IMR-90 (cell line): Measurements from ENCODE around the gene ZNF84. TPM values are rescaled to one million over a fixed set of nuclear protein-coding genes. Genes with fewer than 3 reads are reported as not detected.

ENCODE experiments used
- ATAC-seq: fragments of 200-7000 bp; cut with Tn5 transposase; 2 replicates; pipeline ENCODE4 v1.9.1; 2020; ENCODE audit warnings: low read depth, mild to moderate bottlenecking, moderate library complexity
- BruUV-seq: library from RNA; stranded (reverse); fragments of 400-500 nt; replicated peaks from 2 replicates; lab custom pipeline; 2021; lab: Mats Ljungman, UMichigan
- CTCF ChIA-PET: fragments of 300-600 bp; formaldehyde crosslinking; extraction: SDS; loops from one replicate; lab custom pipeline; 2021; ENCODE audit warnings: antibody characterized with exemption; lab: Yijun Ruan, JAX
- POLR2A ChIA-PET: fragments of 300-600 bp; sonication (Branson Sonifier 250); formaldehyde crosslinking; loops from one replicate; lab custom pipeline; 2022; ENCODE audit warnings: antibody characterized with exemption; ENCODE audit not compliant: unreplicated experiment; lab: Charles Lee
- DNase-seq: peaks from one replicate; pipeline ENCODE4 v3.0.0; 2013
- H2AFZ ChIP-seq: replicated peaks from 2 replicates; pipeline ENCODE3; 2013; ENCODE audit warnings: low read length, mild to moderate bottlenecking; ENCODE audit not compliant: poor library complexity
- H2AK5ac ChIP-seq: 2 replicates; pipeline ENCODE4 v1.6.1; 2013; ENCODE audit warnings: low read depth, low read length, inconsistent platforms
- H2AK9ac ChIP-seq: replicated peaks from 2 replicates; pipeline ENCODE3; 2013; ENCODE audit warnings: mild to moderate bottlenecking, low read depth, low read length, moderate library complexity; ENCODE audit not compliant: poor library complexity
- H2BK120ac ChIP-seq: 2 replicates; pipeline ENCODE4 v1.6.1; 2013; ENCODE audit warnings: low read depth, low read length, inconsistent platforms
- H2BK15ac ChIP-seq: 3 replicates; pipeline ENCODE4 v1.6.1; 2013; ENCODE audit warnings: low read depth, low read length, inconsistent platforms
- H2BK20ac ChIP-seq: 2 replicates; pipeline ENCODE4 v1.6.1; 2013; ENCODE audit warnings: low read depth, mild to moderate bottlenecking, inconsistent platforms, low read length, moderate library complexity
- H2BK5ac ChIP-seq: 2 replicates; pipeline ENCODE4 v1.6.1; 2013; ENCODE audit warnings: mild to moderate bottlenecking, low read depth, low read length, inconsistent platforms; ENCODE audit not compliant: poor library complexity, severe bottlenecking
- H3K14ac ChIP-seq: replicated peaks from 2 replicates; pipeline ENCODE4 v1.6.1; 2013; ENCODE audit warnings: low read depth, low read length, inconsistent platforms
- H3K18ac ChIP-seq: 2 replicates; pipeline ENCODE4 v1.6.1; 2013; ENCODE audit warnings: low read depth, low read length, control low read depth
- H3K23ac ChIP-seq: 2 replicates; pipeline ENCODE4 v1.6.1; 2013; ENCODE audit warnings: low read depth, low read length, inconsistent platforms
- H3K27ac ChIP-seq: 2 replicates; pipeline ENCODE4 v1.5.1; 2013; ENCODE audit warnings: mild to moderate bottlenecking, control low read depth, low read length; ENCODE audit not compliant: insufficient read depth
- H3K27me3 ChIP-seq: 2 replicates; pipeline ENCODE4 v1.6.1; 2013; ENCODE audit warnings: low read length; ENCODE audit not compliant: control insufficient read depth, insufficient read depth
- H3K36me3 ChIP-seq: 2 replicates; pipeline ENCODE4 v1.6.1; 2013; ENCODE audit warnings: low read length, mixed read lengths; ENCODE audit not compliant: control insufficient read depth, insufficient read depth
- H3K4ac ChIP-seq: 2 replicates; pipeline ENCODE4 v1.6.1; 2013; ENCODE audit warnings: low read depth, low read length, inconsistent platforms
- H3K4me1 ChIP-seq: 2 replicates; pipeline ENCODE4 v1.6.1; 2013; ENCODE audit warnings: low read length, mixed read lengths; ENCODE audit not compliant: control insufficient read depth, insufficient read depth
- H3K4me2 ChIP-seq: 2 replicates; pipeline ENCODE4 v1.6.1; 2013; ENCODE audit warnings: low read depth, mild to moderate bottlenecking, control low read depth, low read length, moderate library complexity
- H3K4me3 ChIP-seq: 2 replicates; pipeline ENCODE4 v1.5.1; 2013; ENCODE audit warnings: low read depth, mild to moderate bottlenecking, control low read depth, low read length, moderate library complexity; ENCODE audit not compliant: insufficient read depth
- H3K56ac ChIP-seq: 2 replicates; pipeline ENCODE4 v1.6.1; 2013; ENCODE audit warnings: low read length, inconsistent platforms; ENCODE audit not compliant: insufficient read depth; ENCODE audit errors: extremely low read depth
- H3K79me1 ChIP-seq, 2 experiments: 2 replicates each; pipeline ENCODE4 v1.6.1; 2013; ENCODE audit warnings: low read length in 2 of 2, inconsistent platforms in 1 of 2, low read depth in 1 of 2
- H3K9ac ChIP-seq: 2 replicates; pipeline ENCODE4 v1.6.1; 2013; ENCODE audit warnings: low read depth, low read length, control low read depth
- H3K9me1 ChIP-seq: 2 replicates; pipeline ENCODE4 v1.6.1; 2013; ENCODE audit warnings: low read length, inconsistent platforms; ENCODE audit not compliant: insufficient read depth
- H3K9me3 ChIP-seq: 2 replicates; pipeline ENCODE4 v1.6.1; 2013; ENCODE audit warnings: low read length; ENCODE audit not compliant: control insufficient read depth, insufficient read depth
- H4K20me1 ChIP-seq: 2 replicates; pipeline ENCODE4 v1.6.1; 2013; ENCODE audit warnings: low read length, inconsistent platforms; ENCODE audit not compliant: insufficient read depth
- H4K5ac ChIP-seq: 2 replicates; pipeline ENCODE4 v1.6.1; 2013; ENCODE audit warnings: mild to moderate bottlenecking, low read depth, low read length, control low read depth
- H4K8ac ChIP-seq, 2 experiments: 2 replicates each; pipeline ENCODE4 v1.6.1; 2013; ENCODE audit warnings: low read depth in 2 of 2, low read length in 2 of 2, control low read depth in 1 of 2, inconsistent platforms in 1 of 2
- H4K91ac ChIP-seq: 2 replicates; pipeline ENCODE4 v1.6.1; 2013; ENCODE audit warnings: low read depth, low read length, inconsistent platforms; ENCODE audit not compliant: insufficient read depth
- BHLHE40 ChIP-seq: fragments of 150-350 bp; IDR thresholded peaks from 2 replicates; pipeline ENCODE4 v1.6.1; 2016; ENCODE audit warnings: mild to moderate bottlenecking, low read depth, low read length
- CEBPB ChIP-seq: IDR thresholded peaks from 2 replicates; pipeline ENCODE4 v1.6.1; 2012; ENCODE audit warnings: low read depth, low read length, improper control_type of control experiment
- CHD1 ChIP-seq: IDR thresholded peaks from 2 replicates; pipeline ENCODE4 v1.6.1; 2012; ENCODE audit warnings: low read depth, low read length, improper control_type of control experiment
- FOS ChIP-seq: fragments of 150-350 bp; IDR thresholded peaks from 2 replicates; pipeline ENCODE4 v1.6.1; 2016; ENCODE audit warnings: low read depth, low read length
- MAZ ChIP-seq: IDR thresholded peaks from 2 replicates; pipeline ENCODE4 v1.6.1; 2012; ENCODE audit warnings: low read depth, mild to moderate bottlenecking, low read length, improper control_type of control experiment, moderate library complexity, borderline replicate concordance
- NFE2L2 ChIP-seq: fragments of 150-350 bp; IDR thresholded peaks from 2 replicates; pipeline ENCODE4 v1.6.1; 2016; ENCODE audit warnings: low read depth, mild to moderate bottlenecking, low read length
- SMC3 ChIP-seq: fragments of 150-350 bp; IDR thresholded peaks from 2 replicates; pipeline ENCODE4 v1.6.1; 2016; ENCODE audit warnings: low read depth, mild to moderate bottlenecking, antibody characterized with exemption, low read length, moderate library complexity
- WGBS, 2 experiments: methylation state at CpG; one replicate each; pipeline versions ENCODE4 v1.1.5 to v1.1.7; 2013; ENCODE audit warnings: missing lambda C conversion rate in 2 of 2; ENCODE audit not compliant: insufficient read length in 1 of 2; ENCODE audit errors: extremely low coverage in 2 of 2; 5-methylcytosine and 5-hydroxymethylcytosine counted together
- dilution Hi-C: fragments of 300-500 bp; cut with HindIII; formaldehyde crosslinking; loops from one replicate; pipeline ENCODE4 v1.14.3; 2018; ENCODE audit warnings: low sequenced_read_pairs; ENCODE audit not compliant: unreplicated experiment
- in situ Hi-C: fragments of 300-500 bp; cut with MboI; formaldehyde crosslinking; loops from 3 replicates; pipeline ENCODE4 v1.14.3; 2019; ENCODE audit warnings: low sequenced_read_pairs, inconsistent platforms, mixed read lengths
- intact Hi-C: fragments of 100-400 bp; cut with micrococcal nuclease; formaldehyde crosslinking; loops from 2 replicates; pipeline ENCODE4 v1.10.0; 2022
- polyA plus RNA-seq, 3 experiments: library from polyadenylated mRNA; depleted of rRNA; stranded (reverse); fragments of >200 nt; gene quantifications; 2 replicates each; pipeline ENCODE4 v1.2.3, GENCODE V29; 2012; ENCODE audit warnings: low replicate concordance in 1 of 3
- total RNA-seq: library from RNA; depleted of rRNA; stranded (reverse); fragments of >200 nt; gene quantifications from 2 replicates; pipeline ENCODE4 v1.2.3, GENCODE V29; 2012
- TF ChIP-seq, protein P1 (sequence below): conservative IDR thresholded peaks from 2 replicates; pipeline ENCODE4 v1.5.1; 2012; ENCODE audit warnings: mild to moderate bottlenecking, low read depth, low read length, improper control_type of control experiment
- TF ChIP-seq, protein P2 (sequence below): fragments of 150-350 bp; IDR thresholded peaks from 2 replicates; pipeline ENCODE4 v1.6.1; 2017; ENCODE audit warnings: mild to moderate bottlenecking, antibody characterized with exemption, low read length, low read depth

ZNF84 gene
- total and polyA plus RNA-seq, 2 of the 4 experiments (the other 2 are of a cell fraction): 14.9 to 38.5 TPM

DNA sequence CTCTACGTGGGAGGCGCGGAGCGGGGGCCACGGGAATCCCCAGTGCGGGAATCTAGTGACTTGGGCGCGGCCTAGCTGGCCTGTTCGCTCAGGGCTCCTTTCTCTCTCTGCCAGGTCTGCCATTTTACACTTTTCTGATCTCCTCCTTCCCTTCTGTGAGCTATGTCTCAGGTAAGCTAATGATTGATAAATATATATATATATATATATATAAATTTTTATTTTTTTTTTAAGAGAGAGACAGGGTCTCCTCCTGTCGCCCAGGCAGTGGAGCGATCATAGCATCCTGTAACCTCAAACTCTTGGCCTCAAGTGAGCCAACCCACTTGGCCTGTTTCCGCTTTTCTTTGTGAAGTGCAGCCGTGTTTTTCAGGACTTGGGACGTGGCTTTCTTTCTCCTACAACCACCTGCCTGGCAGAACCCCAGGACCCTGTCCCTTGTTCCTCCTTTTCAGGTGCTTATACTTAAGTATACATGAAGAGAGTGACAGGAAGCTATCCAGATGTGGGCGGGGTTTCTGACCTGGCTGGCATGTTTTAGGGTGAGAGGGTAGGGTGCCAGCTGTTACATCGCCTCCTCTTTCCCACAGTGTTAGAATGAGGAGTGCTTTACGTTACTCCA lies 44.0 kb downstream of the ZNF84 start:
- WGBS, 2 experiments: 0% methylated on average over 1 of the region's 17 CpGs; no CpG with 5 or more reads in 1 of the 2 experiments
- dilution Hi-C loops (no loop called here), in situ Hi-C loops (no loop called here), intact Hi-C loops (loop anchor here (2.0 kb wide), 1 partner anchor 50 kb away; the partner anchor contains the start of genes ZNF10 and ZNF891)
- peaks cover 48% of the 10 kb centered on the region for H3K9me3 ChIP-seq
- H3K18ac ChIP-seq: no peak overlapping the region; the same call in 1 of the 2 replicates
- no peaks in the 10 kb centered on the region; the same call in 1 of the 2 replicates for H3K4me1 ChIP-seq
- peaks cover 27% of the 10 kb centered on the region for H3K36me3 ChIP-seq
- H3K79me1 ChIP-seq: peaks cover 15 to 24% of the 10 kb centered on the region in 2 experiments
- peak overlapping the region; percentile 70 for H3K14ac ChIP-seq
- no peak for DNase-seq
- H3K23ac ChIP-seq: no peak overlapping the region
- no peaks in the 10 kb centered on the region; the same call in 1 of the 2 replicates for H4K20me1 ChIP-seq
- peak overlapping the region; percentile 63 to 80; a peak in 3 of 4 replicates for H4K8ac ChIP-seq
- no peak overlapping the region for H2BK15ac ChIP-seq
- H3K9me1 ChIP-seq: no peaks in the 10 kb centered on the region
- H3K27ac ChIP-seq: peak overlapping the region; percentile 86
- peak overlapping the region; percentile 88 for H3K9ac ChIP-seq
- no peaks in the 10 kb centered on the region for H3K27me3 ChIP-seq
- peak overlapping the region; percentile 70 for H2AK5ac ChIP-seq
- peak overlapping the region; percentile 82 for H4K91ac ChIP-seq
- H3K56ac ChIP-seq: peak overlapping the region; percentile 78
- peak overlapping the region; percentile 89 for H4K5ac ChIP-seq
- BruUV-seq: no TSS peak
- H3K4me2 ChIP-seq: peak overlapping the region; percentile 96
- ChIA-PET POLR2A (no interaction called here), CTCF (no interaction called here)
- ATAC-seq: no peak
- H2AFZ ChIP-seq: peak overlapping the region; percentile 100
- H2BK120ac ChIP-seq: no peak overlapping the region
- peak overlapping the region; percentile 66 for H2AK9ac ChIP-seq
- no peak overlapping the region for H2BK20ac ChIP-seq
- H3K4ac ChIP-seq: peak overlapping the region; percentile 66
- peak overlapping the region; percentile 90 for H3K4me3 ChIP-seq
- TF ChIP-seq CEBPB: no peak
- TF ChIP-seq, protein P1, sequence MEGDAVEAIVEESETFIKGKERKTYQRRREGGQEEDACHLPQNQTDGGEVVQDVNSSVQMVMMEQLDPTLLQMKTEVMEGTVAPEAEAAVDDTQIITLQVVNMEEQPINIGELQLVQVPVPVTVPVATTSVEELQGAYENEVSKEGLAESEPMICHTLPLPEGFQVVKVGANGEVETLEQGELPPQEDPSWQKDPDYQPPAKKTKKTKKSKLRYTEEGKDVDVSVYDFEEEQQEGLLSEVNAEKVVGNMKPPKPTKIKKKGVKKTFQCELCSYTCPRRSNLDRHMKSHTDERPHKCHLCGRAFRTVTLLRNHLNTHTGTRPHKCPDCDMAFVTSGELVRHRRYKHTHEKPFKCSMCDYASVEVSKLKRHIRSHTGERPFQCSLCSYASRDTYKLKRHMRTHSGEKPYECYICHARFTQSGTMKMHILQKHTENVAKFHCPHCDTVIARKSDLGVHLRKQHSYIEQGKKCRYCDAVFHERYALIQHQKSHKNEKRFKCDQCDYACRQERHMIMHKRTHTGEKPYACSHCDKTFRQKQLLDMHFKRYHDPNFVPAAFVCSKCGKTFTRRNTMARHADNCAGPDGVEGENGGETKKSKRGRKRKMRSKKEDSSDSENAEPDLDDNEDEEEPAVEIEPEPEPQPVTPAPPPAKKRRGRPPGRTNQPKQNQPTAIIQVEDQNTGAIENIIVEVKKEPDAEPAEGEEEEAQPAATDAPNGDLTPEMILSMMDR: no peak
- TF ChIP-seq FOS: no peak
- no peak for TF ChIP-seq NFE2L2
- no peak for TF ChIP-seq BHLHE40
- TF ChIP-seq, protein P2, sequence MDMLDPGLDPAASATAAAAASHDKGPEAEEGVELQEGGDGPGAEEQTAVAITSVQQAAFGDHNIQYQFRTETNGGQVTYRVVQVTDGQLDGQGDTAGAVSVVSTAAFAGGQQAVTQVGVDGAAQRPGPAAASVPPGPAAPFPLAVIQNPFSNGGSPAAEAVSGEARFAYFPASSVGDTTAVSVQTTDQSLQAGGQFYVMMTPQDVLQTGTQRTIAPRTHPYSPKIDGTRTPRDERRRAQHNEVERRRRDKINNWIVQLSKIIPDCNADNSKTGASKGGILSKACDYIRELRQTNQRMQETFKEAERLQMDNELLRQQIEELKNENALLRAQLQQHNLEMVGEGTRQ: no peak
- TF ChIP-seq MAZ: no peak
- no peak for TF ChIP-seq SMC3
- no peak for TF ChIP-seq CHD1
- H2BK5ac ChIP-seq: peak overlapping the region; percentile 85
